Stimulated activated naive B cell treated with anti-CD40 and anti-IgM and Interleukin-4, amounts not matched to agents 10 μg/mL and 1 μg/mL and 100 μg/mL, for 72 hours (primary cell): ENCODE measurements around the gene GAK.
A peak's percentile ranks its signal among the peaks of the same experiment; 100 is the strongest.

Experiments
- ATAC-seq, 2 donors: fragments of 150-1000 bp; cut with Tn5 transposase; replicated peaks; 2 replicates each; pipeline ENCODE4 v1.10.0; 2021; ENCODE audit warnings: moderate library complexity in 1 of 2
- DNase-seq: peaks from one replicate; pipeline ENCODE4 v3.0.0; 2021
- H3K27ac Mint-ChIP-seq: one replicate; pipeline ENCODE4 v1.8.0; 2022; ENCODE audit warnings: mild to moderate bottlenecking, mixed read lengths
- H3K27me3 Mint-ChIP-seq, 2 donors: one replicate each; pipeline ENCODE4 v1.8.0; 2022; ENCODE audit warnings: mixed read lengths in 2 of 2
- H3K36me3 Mint-ChIP-seq, 2 donors: one replicate each; pipeline ENCODE4 v1.8.0; 2022; ENCODE audit warnings: mixed read lengths in 2 of 2, mild to moderate bottlenecking in 1 of 2
- H3K4me1 Mint-ChIP-seq, 2 donors: one replicate each; pipeline ENCODE4 v1.8.0; 2022; ENCODE audit warnings: mixed read lengths in 2 of 2, mild to moderate bottlenecking in 1 of 2
- H3K4me3 Mint-ChIP-seq, 2 donors: one replicate each; pipeline ENCODE4 v1.8.0; 2022; ENCODE audit warnings: mild to moderate bottlenecking in 2 of 2, mixed read lengths in 2 of 2, moderate library complexity in 1 of 2
- H3K9me3 Mint-ChIP-seq, 2 donors: one replicate each; pipeline ENCODE4 v1.8.0; 2022; ENCODE audit warnings: mixed read lengths in 2 of 2, mild to moderate bottlenecking in 1 of 2

The GAK gene

DNA sequence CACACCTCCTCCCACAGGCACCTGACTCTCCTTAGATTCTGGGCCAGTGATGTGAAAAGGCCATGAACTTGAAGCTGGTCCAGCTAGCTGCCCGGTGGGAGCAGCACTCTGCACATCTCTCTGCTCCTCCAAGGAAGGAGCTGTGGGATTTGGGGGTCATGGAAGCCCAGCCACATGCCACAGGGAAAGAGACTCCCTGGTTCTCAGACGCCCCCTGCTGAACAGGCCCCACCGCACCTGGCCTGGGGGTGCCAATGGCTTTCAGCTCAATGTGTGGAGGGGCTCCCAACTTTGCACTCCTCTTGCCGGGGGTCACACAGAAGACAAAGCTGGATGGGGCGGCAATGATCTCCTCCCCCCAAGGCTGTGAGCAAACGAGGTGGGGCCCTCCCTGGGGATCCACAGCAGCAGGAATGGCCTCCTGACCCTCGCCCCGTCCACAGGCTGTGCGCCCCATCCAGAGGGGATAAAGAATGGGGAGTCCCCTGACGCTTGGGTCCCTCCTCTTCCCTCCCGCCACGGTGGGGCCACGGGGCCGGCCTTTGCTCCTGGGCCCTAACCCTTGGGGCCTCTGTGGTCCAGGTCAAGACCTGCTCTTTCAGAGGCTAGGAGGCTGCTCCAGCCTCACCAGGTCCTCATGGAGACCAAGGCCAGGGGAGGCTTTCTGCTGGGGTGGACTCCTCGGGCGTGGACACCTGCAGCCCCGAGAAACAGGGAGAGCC is 51.3 kb downstream of the GAK start:
- Mint-ChIP-seq H3K4me3 (no peak overlapping the region), H3K27me3 (no peaks in the 10 kb centered on the region), H3K9me3 (no peaks in the 10 kb centered on the region), H3K4me1 (peaks cover 5 to 12% of the 10 kb centered on the region in 2 donors), H3K36me3 (peaks cover 34 to 48% of the 10 kb centered on the region in 2 donors), H3K27ac (no peak overlapping the region)
- no peak for ATAC-seq
- no peak for DNase-seq

DNA sequence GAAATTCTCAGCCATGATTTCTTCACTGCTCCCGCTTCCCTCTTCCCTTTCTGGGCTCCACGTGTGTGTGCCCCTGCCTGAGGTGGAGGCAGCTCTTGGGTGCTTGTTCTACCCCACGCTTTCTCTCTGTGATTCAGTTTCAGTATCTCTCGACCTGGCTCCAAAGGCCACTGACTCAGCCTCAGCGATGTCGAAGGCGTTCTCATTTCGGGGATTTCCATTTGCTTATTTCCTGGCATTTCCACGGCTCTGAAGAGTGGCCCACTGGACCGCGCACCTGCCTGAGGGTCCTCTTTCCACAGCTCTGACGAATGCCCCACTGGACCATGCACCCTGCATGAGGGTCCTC is 52.4 kb downstream of the GAK start:
- Mint-ChIP-seq H3K36me3 (peaks cover 41 to 59% of the 10 kb centered on the region in 2 donors), H3K9me3 (no peaks in the 10 kb centered on the region), H3K4me3 (no peak overlapping the region), H3K27me3 (no peaks in the 10 kb centered on the region), H3K4me1 (peaks cover 5 to 12% of the 10 kb centered on the region in 2 donors), H3K27ac (no peak overlapping the region)
- ATAC-seq (peak in 1 of 2 donors; percentile 65), DNase-seq (no peak)

DNA sequence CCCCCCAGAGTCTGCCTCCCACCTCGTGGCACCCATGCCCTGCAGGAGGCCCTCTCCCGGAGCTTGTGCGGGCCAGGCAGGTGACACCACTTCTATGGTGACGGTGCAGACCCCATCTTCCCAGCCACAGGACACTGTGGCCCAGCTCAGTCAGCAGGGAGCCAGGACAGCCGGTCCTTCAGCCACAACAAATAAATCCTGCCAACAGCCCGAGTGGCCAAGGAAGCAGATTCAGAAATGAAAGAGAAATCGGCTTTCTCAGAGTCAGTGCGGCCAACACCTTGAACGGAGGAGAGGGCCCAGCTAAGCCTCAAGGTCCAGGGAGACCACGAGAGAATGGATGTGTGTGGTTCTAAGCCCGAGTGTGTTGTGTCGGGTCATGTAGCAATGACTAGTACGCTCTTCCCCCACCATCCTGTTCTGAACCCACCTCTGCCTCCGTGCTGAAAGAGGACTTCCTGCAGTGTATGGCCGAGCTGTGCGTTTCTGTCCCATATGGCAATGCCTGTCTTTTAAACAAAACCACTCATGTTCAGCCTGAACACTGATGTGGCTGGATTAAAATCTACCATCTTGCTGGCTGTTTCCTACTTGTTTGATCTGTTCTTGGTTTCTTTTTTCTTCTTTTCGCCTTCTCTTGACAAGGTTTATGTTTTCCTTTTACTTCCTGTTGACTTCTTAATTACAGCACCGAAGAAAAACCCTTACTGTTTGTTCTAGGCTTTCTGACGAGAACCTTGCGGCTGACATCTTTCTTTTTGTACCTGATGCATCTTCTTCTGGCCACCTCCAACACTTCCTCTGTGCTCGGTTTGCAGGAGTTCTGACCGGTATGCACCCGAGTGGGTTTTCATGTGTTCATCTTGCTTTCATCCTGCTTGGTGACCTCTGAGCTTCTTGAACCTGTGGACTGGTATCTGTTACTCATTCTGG is 53.1 kb downstream of the GAK start:
- Mint-ChIP-seq H3K27ac (peak overlapping the region; percentile 47), H3K36me3 (peaks cover 42 to 61% of the 10 kb centered on the region in 2 donors), H3K27me3 (no peaks in the 10 kb centered on the region), H3K4me1 (peaks cover 5 to 12% of the 10 kb centered on the region in 2 donors), H3K4me3 (no peak overlapping the region), H3K9me3 (no peaks in the 10 kb centered on the region)
- ATAC-seq (peak in 1 of 2 donors; percentile 13), DNase-seq (no peak)

DNA sequence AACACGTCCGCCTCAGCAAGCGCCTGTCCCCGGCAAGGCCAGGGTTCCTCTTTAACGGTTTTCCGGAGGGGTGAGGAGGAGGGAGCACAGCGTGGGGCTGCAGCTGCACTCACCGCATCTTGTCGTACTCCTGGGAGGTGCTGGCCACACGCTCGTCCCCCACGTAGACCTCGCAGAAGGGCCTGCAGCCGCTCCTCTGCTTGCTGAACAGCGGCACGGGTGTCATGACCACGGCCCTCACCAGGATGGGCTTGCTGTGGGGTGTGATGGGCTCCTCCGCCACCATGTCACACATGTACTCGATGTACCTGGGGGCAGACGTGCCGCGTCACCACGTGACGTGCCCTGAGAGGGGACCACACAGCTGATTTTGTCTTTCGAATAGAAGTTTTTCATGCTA is 54.6 kb downstream of the GAK start:
- Mint-ChIP-seq H3K27ac (no peak overlapping the region), H3K4me3 (no peak overlapping the region), H3K4me1 (peaks cover 5 to 12% of the 10 kb centered on the region in 2 donors), H3K9me3 (no peaks in the 10 kb centered on the region), H3K36me3 (peaks cover 46 to 67% of the 10 kb centered on the region in 2 donors), H3K27me3 (no peaks in the 10 kb centered on the region)
- ATAC-seq (no peak), DNase-seq (no peak)

DNA sequence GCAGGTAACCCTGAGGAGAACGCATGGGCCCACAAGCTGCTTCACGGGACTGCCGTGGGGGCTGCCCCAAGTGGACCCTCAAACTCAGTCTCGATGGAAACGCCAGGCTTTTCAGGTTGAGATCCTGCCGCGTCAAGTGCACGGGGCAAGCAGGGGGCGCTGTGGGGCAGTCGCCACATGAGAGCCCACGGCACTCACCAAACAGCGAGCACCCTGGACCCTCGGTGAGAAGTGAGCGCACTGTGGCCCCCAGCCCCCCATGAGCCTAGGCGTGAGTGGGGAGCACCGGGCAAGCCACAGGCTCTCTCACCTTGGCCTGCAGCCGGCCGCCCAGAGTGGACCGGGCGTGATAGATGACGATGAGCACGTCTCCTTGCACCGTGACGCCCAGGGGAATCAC is 55.3 kb downstream of the GAK start:
- no peak overlapping the region for H3K27ac Mint-ChIP-seq
- H3K4me3 Mint-ChIP-seq, result no peak overlapping the region
- no peaks in the 10 kb centered on the region for H3K27me3 Mint-ChIP-seq
- DNase-seq, result no peak
- no peak for ATAC-seq
- H3K9me3 Mint-ChIP-seq, result no peaks in the 10 kb centered on the region
- H3K36me3 Mint-ChIP-seq, result peaks cover 52 to 64% of the 10 kb centered on the region in 2 donors
- peaks cover 5 to 12% of the 10 kb centered on the region in 2 donors for H3K4me1 Mint-ChIP-seq

DNA sequence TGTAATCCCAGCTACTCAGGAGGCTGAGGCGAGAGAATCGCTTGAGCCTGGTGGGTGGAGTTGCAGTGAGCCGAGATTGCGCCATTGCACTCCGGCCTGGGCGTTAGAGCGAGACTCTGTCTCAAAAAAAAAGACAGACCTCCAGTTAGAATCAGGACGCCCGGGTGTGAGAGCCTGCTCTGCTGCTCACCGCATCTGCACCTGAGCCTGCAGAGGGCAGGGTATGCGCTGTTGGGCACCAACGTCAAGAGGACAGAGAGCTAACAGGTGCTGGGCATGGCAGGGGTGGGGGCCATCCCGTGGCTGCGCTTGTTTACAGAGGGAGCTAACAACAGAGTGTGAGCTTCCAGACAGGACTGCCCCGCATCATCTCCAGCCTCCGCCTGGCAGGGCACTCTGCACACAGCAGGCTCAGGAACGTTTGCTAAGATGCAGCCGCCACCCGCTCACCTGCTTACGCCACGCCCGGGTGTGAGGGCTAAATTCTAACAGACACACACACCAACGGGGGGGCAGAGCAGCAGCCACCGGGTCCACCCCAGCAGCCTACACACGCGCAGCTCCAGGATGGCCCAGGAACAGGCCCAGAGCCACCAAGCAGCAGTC is 56.2 kb downstream of the GAK start:
- Mint-ChIP-seq H3K4me1 (peaks cover 5 to 12% of the 10 kb centered on the region in 2 donors), H3K36me3 (peaks cover 53 to 70% of the 10 kb centered on the region in 2 donors), H3K9me3 (no peaks in the 10 kb centered on the region), H3K4me3 (no peak overlapping the region), H3K27me3 (no peaks in the 10 kb centered on the region), H3K27ac (no peak overlapping the region)
- DNase-seq (no peak), ATAC-seq (no peak)

DNA sequence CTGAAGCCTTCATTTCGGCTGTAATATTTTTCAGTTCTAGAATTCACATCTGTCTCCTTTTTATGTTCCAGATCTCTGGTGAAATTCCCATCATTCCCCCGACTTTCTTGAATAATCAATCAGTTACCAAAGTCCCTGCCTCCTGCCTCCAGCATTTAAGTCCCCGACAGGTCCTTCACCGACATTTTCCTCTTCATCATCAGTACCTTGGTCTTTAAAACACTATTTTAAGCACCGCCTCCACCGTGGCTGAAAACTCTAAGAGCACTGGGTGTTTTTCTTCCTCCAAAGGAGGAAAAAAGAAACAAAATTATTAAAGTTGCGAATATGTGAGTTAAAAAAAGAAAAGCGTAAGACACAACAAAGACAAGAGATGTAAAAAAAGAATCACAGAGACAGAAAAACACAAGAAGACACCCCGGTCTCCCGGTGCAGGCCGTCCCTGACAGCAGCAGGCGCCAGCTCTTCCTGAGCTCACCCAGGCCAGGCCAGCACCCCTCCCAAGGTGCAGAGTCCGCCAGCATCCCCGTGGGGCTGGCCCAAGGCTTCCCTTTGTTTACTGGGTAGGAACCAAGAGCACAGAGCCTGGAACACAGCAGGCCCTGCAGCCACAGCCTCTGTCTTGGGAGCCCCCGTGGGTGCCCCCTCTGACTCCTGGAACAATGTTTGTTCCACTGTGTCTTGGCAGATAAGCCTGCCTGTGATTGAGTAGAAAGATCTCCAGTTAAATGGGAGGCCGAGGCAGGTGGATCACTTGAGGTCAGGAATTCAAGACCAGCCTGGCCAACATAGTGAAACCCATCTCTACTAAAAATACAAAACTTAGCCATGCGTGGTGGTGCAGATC is 56.9 kb downstream of the GAK start:
- DNase-seq, result no peak
- Mint-ChIP-seq H3K4me3 (no peak overlapping the region), H3K27ac (peak overlapping the region; percentile 51), H3K4me1 (peaks cover 5 to 8% of the 10 kb centered on the region in 2 donors), H3K27me3 (no peaks in the 10 kb centered on the region), H3K36me3 (peaks cover 59 to 70% of the 10 kb centered on the region in 2 donors), H3K9me3 (no peaks in the 10 kb centered on the region)
- ATAC-seq, result no peak

DNA sequence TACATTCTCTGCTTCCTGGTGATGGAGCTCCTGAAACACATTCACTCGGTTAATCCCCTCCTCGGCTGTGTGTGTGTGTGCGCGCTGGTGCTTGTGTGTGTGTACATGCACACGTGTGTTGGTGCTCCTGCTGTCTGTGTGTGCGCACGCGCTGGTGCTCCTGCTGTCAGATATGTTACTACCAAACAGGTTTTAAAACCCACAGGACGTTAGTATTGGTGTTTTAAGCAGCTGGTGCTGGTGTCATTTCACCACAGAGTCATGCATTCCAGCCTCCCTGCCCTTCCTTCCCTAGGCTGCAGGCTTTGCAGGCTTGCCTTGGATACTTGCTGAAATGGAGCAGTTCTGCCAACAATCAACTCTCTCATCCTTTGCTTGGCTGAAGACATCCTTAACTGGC is 58.1 kb downstream of the GAK start:
- no peak for ATAC-seq

DNA sequence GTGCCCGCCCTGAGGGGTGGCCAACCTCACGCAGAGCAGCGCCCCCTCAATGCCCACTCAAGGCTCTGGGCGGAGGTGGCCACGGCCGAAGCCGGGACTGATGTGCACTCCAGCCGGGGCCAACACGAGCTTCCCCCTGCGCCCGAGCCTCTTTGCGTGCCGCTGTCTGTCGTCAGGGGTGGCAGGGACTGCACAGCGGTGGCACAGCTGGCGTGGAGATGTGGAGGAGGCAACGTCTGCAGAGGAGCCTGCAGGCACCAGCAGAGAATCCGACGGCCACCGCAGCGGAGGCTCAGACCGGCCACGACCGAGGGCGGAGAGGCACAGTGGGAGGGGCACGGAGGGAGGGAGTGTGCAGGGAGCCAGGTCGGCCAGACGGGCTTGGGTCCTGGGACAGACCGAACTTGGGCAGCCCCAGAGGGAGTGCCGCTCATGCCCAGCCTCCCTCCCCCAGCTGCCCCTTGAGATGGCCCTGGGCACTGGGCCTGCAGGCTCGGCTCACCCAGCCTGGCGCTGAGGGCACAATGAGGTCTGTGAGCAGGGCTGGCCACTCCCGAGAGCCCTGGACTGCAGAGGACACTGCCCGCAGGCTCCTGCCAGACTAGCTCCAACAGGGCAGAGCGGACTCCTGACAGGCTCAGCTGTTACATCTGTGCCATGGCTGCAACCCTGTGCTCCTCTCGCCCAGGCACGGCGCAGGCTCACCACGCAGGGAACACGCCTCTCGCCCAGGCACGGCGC is 59.7 kb downstream of the GAK start:
- Mint-ChIP-seq H3K9me3 (no peaks in the 10 kb centered on the region), H3K36me3 (peaks cover 55 to 73% of the 10 kb centered on the region in 2 donors), H3K27me3 (no peaks in the 10 kb centered on the region), H3K4me1 (no peaks in the 10 kb centered on the region), H3K4me3 (no peak overlapping the region), H3K27ac (no peak overlapping the region)
- ATAC-seq, result no peak
- no peak for DNase-seq

More for the DNA sequence above, 58.1 kb downstream of the GAK start:
- H3K9me3 Mint-ChIP-seq, result no peaks in the 10 kb centered on the region
- H3K36me3 Mint-ChIP-seq, result peaks cover 55 to 68% of the 10 kb centered on the region in 2 donors
- H3K27ac Mint-ChIP-seq, result no peak overlapping the region
- no peaks in the 10 kb centered on the region for H3K4me1 Mint-ChIP-seq
- no peak for DNase-seq
- H3K27me3 Mint-ChIP-seq, result no peaks in the 10 kb centered on the region
- no peak overlapping the region for H3K4me3 Mint-ChIP-seq

DNA sequence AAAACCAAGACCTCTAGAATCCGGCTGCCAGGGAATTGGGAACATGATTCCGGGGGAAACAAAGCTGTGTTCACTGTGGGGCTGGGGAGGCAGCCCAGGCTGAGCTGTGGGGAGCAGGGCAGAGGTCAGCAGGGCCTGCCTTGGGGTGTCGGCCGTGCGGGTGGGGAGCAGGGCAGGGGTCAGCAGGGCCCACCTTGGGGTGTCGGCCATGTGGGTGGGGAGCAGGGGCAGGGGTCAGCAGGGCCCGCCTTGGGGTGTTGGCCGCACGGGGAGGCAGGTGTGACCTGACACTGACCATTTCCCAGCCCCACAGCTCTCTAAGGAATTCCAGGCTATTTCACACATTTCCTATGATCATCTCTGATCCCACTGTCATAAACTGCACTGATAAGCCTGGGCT is 60.6 kb downstream of the GAK start:
- H3K4me1 Mint-ChIP-seq, result no peaks in the 10 kb centered on the region
- no peak overlapping the region for H3K27ac Mint-ChIP-seq
- H3K36me3 Mint-ChIP-seq, result peaks cover 48 to 69% of the 10 kb centered on the region in 2 donors
- H3K27me3 Mint-ChIP-seq, result no peaks in the 10 kb centered on the region
- H3K9me3 Mint-ChIP-seq, result no peaks in the 10 kb centered on the region
- no peak for ATAC-seq
- no peak overlapping the region for H3K4me3 Mint-ChIP-seq
- no peak for DNase-seq

DNA sequence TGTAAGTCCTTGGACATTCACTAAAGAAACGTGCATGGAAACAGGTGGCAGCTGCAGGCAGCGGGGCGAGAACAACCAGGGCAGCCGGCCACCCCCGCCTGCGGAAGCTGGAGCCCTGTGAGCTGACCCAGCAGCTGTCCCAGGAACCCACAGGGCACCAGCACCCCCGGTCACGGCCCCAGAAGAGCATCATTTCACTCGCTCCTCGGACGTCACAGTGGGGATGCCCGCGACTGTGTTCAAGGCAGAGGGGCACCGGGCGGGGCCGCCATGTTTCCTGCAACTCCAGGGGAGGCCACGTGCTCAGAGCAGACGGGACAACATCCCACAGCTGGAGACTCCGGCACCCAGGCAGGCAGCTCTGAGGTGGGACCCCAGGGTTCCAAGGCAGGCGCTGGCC is 61.2 kb downstream of the GAK start:
- DNase-seq, result no peak
- Mint-ChIP-seq H3K27ac (no peak overlapping the region), H3K36me3 (peaks cover 51 to 67% of the 10 kb centered on the region in 2 donors), H3K27me3 (no peaks in the 10 kb centered on the region), H3K4me3 (no peak overlapping the region), H3K9me3 (no peaks in the 10 kb centered on the region), H3K4me1 (no peaks in the 10 kb centered on the region)
- ATAC-seq, result no peak

DNA sequence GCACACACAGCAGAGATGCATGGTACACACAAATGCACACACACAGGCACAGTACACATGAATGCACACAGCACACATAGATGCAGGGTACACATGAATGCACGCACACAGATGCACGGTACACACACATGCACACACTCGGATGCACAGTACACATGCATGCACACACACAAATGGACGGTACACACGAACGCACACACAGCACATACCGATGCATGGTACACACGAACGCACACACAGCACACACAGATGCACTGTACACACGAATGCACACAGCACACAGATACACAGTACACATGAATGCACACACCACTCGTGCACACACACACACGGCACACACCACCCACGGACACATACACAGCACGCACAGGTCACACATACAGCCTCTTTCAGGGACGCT is 62.3 kb downstream of the GAK start:
- Mint-ChIP-seq H3K27ac (no peak overlapping the region), H3K27me3 (no peaks in the 10 kb centered on the region), H3K9me3 (no peaks in the 10 kb centered on the region), H3K4me3 (no peak overlapping the region), H3K4me1 (no peaks in the 10 kb centered on the region), H3K36me3 (peaks cover 55 to 66% of the 10 kb centered on the region in 2 donors)
- ATAC-seq (no peak), DNase-seq (no peak)

DNA sequence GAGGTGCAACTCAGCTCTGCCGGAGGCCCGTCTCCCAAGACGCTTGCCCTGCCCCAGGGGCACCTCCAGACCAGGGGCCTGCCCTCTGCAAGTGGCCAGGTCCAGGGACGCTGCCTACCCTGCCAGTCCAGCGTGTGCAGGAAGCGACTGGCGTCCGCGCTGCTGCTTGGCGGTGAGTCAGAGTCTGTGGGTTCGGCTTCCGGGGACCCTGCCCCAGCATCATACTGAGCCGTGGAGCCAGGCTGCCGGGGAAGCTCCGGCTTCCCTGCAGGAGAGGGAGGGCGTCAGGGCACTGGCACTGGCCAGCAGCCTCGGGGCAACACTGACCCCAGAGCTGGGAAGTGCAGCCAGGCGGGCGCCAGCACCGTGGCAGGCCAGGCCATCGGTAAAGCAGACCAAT is 63.7 kb downstream of the GAK start:
- Mint-ChIP-seq H3K36me3 (peaks cover 51 to 63% of the 10 kb centered on the region in 2 donors), H3K9me3 (no peaks in the 10 kb centered on the region), H3K27me3 (no peaks in the 10 kb centered on the region), H3K4me3 (no peak overlapping the region), H3K27ac (no peak overlapping the region), H3K4me1 (no peaks in the 10 kb centered on the region)
- ATAC-seq, result no peak
- no peak for DNase-seq
